Endothelial cell of umbilical vein (primary cell): ENCODE measurements around the gene ZCCHC4. TPM values are rescaled to one million over a fixed set of nuclear protein-coding genes. Genes with fewer than 3 reads are reported as not detected.

Experiments
- BruUV-seq: library from RNA; stranded (reverse); fragments of 400-500 nt; replicated peaks from 2 replicates; lab custom pipeline; 2021; lab: Mats Ljungman, UMichigan
- CTCF ChIA-PET: fragments of 300-600, 350-600 bp; sonication (Branson Sonifier 250); formaldehyde crosslinking; loops from one replicate; lab custom pipeline; 2021; ENCODE audit warnings: antibody characterized with exemption, inconsistent platforms; lab: Charles Lee
- POLR2A ChIA-PET: fragments of 300-600, 350-600 bp; sonication (Branson Sonifier 250); formaldehyde crosslinking; loops from one replicate; lab custom pipeline; 2021; ENCODE audit warnings: antibody characterized with exemption, inconsistent platforms; lab: Charles Lee
- DNase-seq: peaks from one replicate; pipeline ENCODE4 v3.0.0-alpha.2; 2011; ENCODE audit warnings: low read depth, low spot score
- FAIRE-seq: peaks from 2 replicates; lab custom pipeline; 2011; peaks lifted over from hg19 to GRCh38; lab: Jason Lieb, UNC
- H2AFZ ChIP-seq: 2 replicates; pipeline ENCODE4 v1.6.0; 2012; ENCODE audit warnings: low read depth, low read length, control low read depth, inconsistent platforms
- H3K27ac ChIP-seq: 2 replicates; pipeline ENCODE4 v1.5.1; 2011; ENCODE audit warnings: low read depth, mild to moderate bottlenecking, control low read depth, low read length, moderate library complexity; ENCODE audit not compliant: insufficient read depth
- H3K27me3 ChIP-seq, 2 experiments: 2 replicates each; pipeline versions ENCODE4 v1.6.0 to v1.6.1; 2011; ENCODE audit warnings: low read length in 2 of 2, mixed read lengths in 1 of 2; ENCODE audit not compliant: control insufficient read depth in 2 of 2, insufficient read depth in 2 of 2
- H3K36me3 ChIP-seq, 2 experiments: 2 replicates in 1 of 2; 3 replicates in 1 of 2; pipeline ENCODE4 v1.5.1; 2011; ENCODE audit warnings: low read length in 2 of 2, mild to moderate bottlenecking in 1 of 2, moderate library complexity in 1 of 2; ENCODE audit not compliant: control insufficient read depth in 2 of 2, insufficient read depth in 2 of 2; ENCODE audit errors: extremely low read depth in 1 of 2
- H3K4me1 ChIP-seq: 3 replicates; pipeline ENCODE4 v1.5.1; 2011; ENCODE audit warnings: mild to moderate bottlenecking, low read length; ENCODE audit not compliant: control insufficient read depth, insufficient read depth; ENCODE audit errors: extremely low read depth
- H3K4me2 ChIP-seq: 2 replicates; pipeline ENCODE4 v1.6.1; 2011; ENCODE audit warnings: low read length, control low read depth, mixed read lengths; ENCODE audit not compliant: insufficient read depth
- H3K4me3 ChIP-seq, 3 experiments: fragments of 200-600 bp in 1 of 3; sonication (generic), shearing (Covaris generic) in 1 of 3; replicated peaks in 1 of 3; 2 replicates each; pipeline ENCODE4 v1.5.1; 2011 to 2016; ENCODE audit warnings: control low read depth in 3 of 3, low read length in 3 of 3, mild to moderate bottlenecking in 2 of 3, inconsistent platforms in 1 of 3, low read depth in 1 of 3, moderate library complexity in 1 of 3; ENCODE audit not compliant: insufficient read depth in 1 of 3
- H3K79me2 ChIP-seq: 2 replicates; pipeline ENCODE4 v1.6.0; 2012; ENCODE audit warnings: low read length, inconsistent platforms; ENCODE audit not compliant: control insufficient read depth, insufficient read depth
- H3K9ac ChIP-seq: replicated peaks from 2 replicates; pipeline ENCODE3; 2011; ENCODE audit warnings: low read length, control low read depth; ENCODE audit not compliant: insufficient read depth; ENCODE audit errors: extremely low read depth
- H3K9me1 ChIP-seq: replicated peaks from 3 replicates; pipeline ENCODE4 v1.6.0; 2011; ENCODE audit warnings: mild to moderate bottlenecking, low read length; ENCODE audit not compliant: control insufficient read depth, insufficient read depth; ENCODE audit errors: extremely low read depth
- H3K9me3 ChIP-seq: replicated peaks from 2 replicates; pipeline ENCODE4 v1.5.1; 2012; ENCODE audit warnings: low read length, inconsistent platforms; ENCODE audit not compliant: control insufficient read depth, insufficient read depth
- H4K20me1 ChIP-seq: replicated peaks from 2 replicates; pipeline ENCODE3; 2011; ENCODE audit warnings: mild to moderate bottlenecking, low read length; ENCODE audit not compliant: control insufficient read depth, insufficient read depth; ENCODE audit errors: extremely low read depth
- CTCF ChIP-seq, 2 donors: IDR thresholded peaks; 1 replicate in 1 of 2; 2 replicates in 1 of 2; pipeline ENCODE4 v1.5.1; 2011; ENCODE audit warnings: low read length in 2 of 2, mild to moderate bottlenecking in 2 of 2, moderate library complexity in 2 of 2, control low read depth in 1 of 2, inconsistent platforms in 1 of 2, low read depth in 1 of 2; ENCODE audit not compliant: insufficient read depth in 1 of 2; ENCODE audit errors: extremely low read depth in 1 of 2
- EZH2 ChIP-seq: IDR thresholded peaks from 2 replicates; pipeline ENCODE4 v1.6.1; 2012; ENCODE audit warnings: borderline replicate concordance, low read depth, mild to moderate bottlenecking, moderate library complexity, low read length, inconsistent platforms; ENCODE audit not compliant: severe bottlenecking
- FOS ChIP-seq: IDR thresholded peaks from 2 replicates; pipeline ENCODE4 v1.6.1; 2011; ENCODE audit warnings: mild to moderate bottlenecking, low read length, moderate library complexity, borderline replicate concordance; ENCODE audit not compliant: insufficient read depth
- GATA2 ChIP-seq: IDR thresholded peaks from 2 replicates; pipeline ENCODE4 v1.7.0; 2011; ENCODE audit warnings: low read depth, mild to moderate bottlenecking, moderate library complexity, mixed read lengths, low read length; ENCODE audit not compliant: insufficient read length, insufficient read depth
- JUN ChIP-seq: IDR thresholded peaks from 2 replicates; pipeline ENCODE4 v1.6.1; 2011; ENCODE audit warnings: borderline replicate concordance, low read depth; ENCODE audit not compliant: insufficient read length, insufficient read depth
- MAX ChIP-seq: IDR thresholded peaks from 2 replicates; pipeline ENCODE4 v1.6.1; 2011; ENCODE audit not compliant: insufficient read depth, insufficient read length
- MYC ChIP-seq: IDR thresholded peaks from one replicate; pipeline ENCODE4 v1.6.1; 2011; ENCODE audit warnings: mild to moderate bottlenecking, low read depth, low read length
- POLR2A ChIP-seq: IDR thresholded peaks from 2 replicates; pipeline ENCODE4 v1.6.1; 2012; ENCODE audit warnings: low read depth, mild to moderate bottlenecking, control low read depth, low read length
- POLR2AphosphoS5 ChIP-seq: IDR thresholded peaks from 2 replicates; pipeline ENCODE4 v1.6.1; 2012; ENCODE audit warnings: low read depth, mild to moderate bottlenecking, control low read depth, low read length, moderate library complexity; ENCODE audit not compliant: insufficient read depth
- dilution Hi-C: fragments of 300-500 bp; cut with MboI; formaldehyde crosslinking; loops from one replicate; pipeline ENCODE4 v1.15.0; 2019; ENCODE audit warnings: low sequenced_read_pairs; ENCODE audit not compliant: extremely low pct_ligation_motif_present
- intact Hi-C: fragments of 100-400 bp; cut with micrococcal nuclease; formaldehyde crosslinking; loops from one replicate; pipeline ENCODE4 v1.10.0; 2022
- polyA plus RNA-seq, 4 experiments: library from polyadenylated mRNA; depleted of rRNA in 3 of 4; stranded (reverse) in 3 of 4; unstranded in 1 of 4; fragments of >200 nt; gene quantifications; 2 replicates each; pipeline versions ENCODE4 v1.2.1 to v1.2.3, GENCODE V29; 2011 to 2012; ENCODE audit warnings: missing spikeins in 1 of 4
- total RNA-seq: library from RNA; stranded (reverse); gene quantifications from 2 replicates; pipeline ENCODE4 v1.2.3, GENCODE V29; 2021

Gene ZCCHC4
- total and polyA plus RNA-seq, 2 donors (not counting 3 experiments of a cell fraction or from before 2014, with no cell fraction given) = 6.6 to 10.9 TPM

- no peak for TF ChIP-seq POLR2AphosphoS5
- no peak for TF ChIP-seq EZH2
- no peak for TF ChIP-seq CTCF (IDR thresholded peaks at IDR 0.05; ENCODE audit: extremely low read depth in 1 of 2, insufficient read depth in 1 of 2, low read depth in 1 of 2, low read length in 2 of 2)
- no peak for TF ChIP-seq GATA2
- no peak for TF ChIP-seq JUN
- TF ChIP-seq FOS = no peak
- no peak for TF ChIP-seq MAX
- TF ChIP-seq POLR2A = no peak
- TF ChIP-seq MYC = no peak
- DNase-seq (no peak), FAIRE-seq (no peak)
- POLR2A ChIA-PET = no interaction called here
- no peaks in the 10 kb centered on the region for H3K27me3 ChIP-seq
- no peak overlapping the region for H3K4me2 ChIP-seq
- H3K9me3 ChIP-seq = no peaks in the 10 kb centered on the region
- BruUV-seq = no TSS peak
- no peak overlapping the region for H3K9ac ChIP-seq
- no peaks in the 10 kb centered on the region for H3K9me1 ChIP-seq
- H3K4me1 ChIP-seq = peaks cover 2% of the 10 kb centered on the region
- intact Hi-C loops = no loop called here
- no peak overlapping the region for H3K27ac ChIP-seq
- dilution Hi-C loops = no loop called here
- CTCF ChIA-PET = interaction anchor here (1.0 kb wide), 1 partner anchor 34 kb away, joined by 6 read pairs; the partner anchor contains the start of gene ZCCHC4
- no peak overlapping the region for H3K4me3 ChIP-seq
- no peaks in the 10 kb centered on the region for H3K79me2 ChIP-seq
- no peaks in the 10 kb centered on the region for H3K36me3 ChIP-seq
- no peak overlapping the region for H2AFZ ChIP-seq
- no peaks in the 10 kb centered on the region for H4K20me1 ChIP-seq
These were observed 33.2 kb downstream of the ZCCHC4 start for GRCh38 chr4:25345744-25346143.
